Measurements from ENCODE around the gene EFCAB14.
"Not testable (repeated sequence)": the region's sequence is repeated elsewhere in the genome, so short reads cannot be mapped to it uniquely, and the experiment has no call there.

EFCAB14 gene

DNA sequence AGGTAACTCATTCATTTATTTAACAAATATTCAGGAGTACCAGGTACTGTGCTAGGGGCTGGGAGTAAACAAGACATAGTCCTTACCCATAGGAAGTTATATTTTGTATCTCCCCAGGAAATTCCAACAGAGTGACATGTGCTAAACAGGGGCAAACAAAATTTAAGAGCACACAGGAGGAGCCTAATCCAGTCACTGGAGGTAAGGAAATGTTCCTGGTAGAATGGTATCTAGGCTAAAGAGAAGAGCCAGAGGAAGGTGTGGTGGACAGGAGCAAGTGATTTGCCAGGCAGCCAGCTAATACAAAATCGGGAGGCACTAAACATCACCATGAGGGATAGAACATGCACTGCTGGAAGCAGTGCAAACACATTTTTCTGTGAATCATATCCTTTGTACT, 36.9 kb downstream of the EFCAB14 start:
- no peak for DNase-seq

DNA sequence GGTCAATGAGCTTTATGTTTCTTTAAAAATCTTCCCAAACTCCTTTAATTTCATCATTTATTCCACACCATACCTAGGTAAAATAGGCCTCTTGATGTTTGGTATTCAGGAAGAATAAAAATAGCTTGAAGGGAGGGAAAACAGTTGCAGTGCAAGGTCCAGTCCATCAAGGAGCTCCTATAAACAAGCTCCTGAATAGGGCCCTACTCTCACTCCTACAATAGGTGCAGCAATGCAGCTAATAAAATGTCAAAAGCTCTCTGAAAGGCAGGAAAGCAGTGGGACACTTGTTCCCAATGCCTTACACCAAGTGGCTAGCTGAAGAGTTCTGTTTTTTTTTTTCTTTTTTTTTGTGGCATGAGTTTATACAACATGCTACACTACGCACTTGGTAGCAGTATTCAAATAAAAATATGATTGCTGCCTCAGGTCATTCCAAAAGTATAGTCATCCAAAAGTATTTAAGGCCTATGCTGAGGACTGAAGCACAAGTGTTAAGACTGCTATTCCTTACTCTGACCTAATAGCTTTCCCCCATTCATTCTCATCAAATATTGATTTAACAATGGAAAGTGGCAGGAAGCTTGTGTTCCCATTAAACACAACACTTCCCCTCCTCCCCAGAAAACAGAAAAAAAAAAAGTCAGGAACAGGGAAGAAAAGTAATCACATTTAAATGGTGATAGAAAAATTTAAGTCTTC, 37.4 kb downstream of the EFCAB14 start:
- no peak for DNase-seq

DNA sequence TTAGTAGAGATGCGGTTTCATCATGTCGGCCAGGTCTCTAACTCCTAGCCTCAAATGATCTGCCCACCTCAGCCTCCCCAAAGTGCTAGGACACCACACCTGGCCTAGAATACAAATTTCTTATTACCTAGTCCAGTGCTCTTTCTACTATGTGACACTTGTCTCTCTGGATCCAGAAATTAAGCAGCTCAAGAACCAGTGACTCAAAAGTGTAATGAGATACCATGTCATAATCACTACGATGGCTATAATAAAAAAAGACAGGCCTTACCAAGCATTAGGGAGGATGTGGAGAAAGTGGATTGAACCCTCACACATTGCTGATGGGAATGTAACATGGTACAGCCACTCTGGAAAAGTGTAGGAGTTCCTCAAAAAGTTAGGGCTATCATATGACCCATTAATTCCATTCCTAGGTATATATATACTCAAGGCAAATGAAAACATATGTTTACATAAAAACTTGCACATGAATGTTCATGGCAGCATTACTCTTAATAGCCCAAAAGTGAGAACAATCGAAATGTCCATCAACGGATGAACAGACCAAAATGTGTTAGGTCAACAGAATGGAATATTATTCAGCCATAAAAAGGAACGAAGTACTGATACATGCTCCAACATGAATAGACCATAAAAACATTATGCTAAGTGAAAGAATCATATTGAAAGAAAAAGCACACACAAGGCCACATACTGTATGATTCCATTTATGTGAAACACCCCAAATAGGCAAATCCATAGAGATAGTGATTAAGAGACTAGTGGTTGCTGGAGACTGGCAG, 38.9 kb downstream of the EFCAB14 start:
- DNase-seq = no peak

DNA sequence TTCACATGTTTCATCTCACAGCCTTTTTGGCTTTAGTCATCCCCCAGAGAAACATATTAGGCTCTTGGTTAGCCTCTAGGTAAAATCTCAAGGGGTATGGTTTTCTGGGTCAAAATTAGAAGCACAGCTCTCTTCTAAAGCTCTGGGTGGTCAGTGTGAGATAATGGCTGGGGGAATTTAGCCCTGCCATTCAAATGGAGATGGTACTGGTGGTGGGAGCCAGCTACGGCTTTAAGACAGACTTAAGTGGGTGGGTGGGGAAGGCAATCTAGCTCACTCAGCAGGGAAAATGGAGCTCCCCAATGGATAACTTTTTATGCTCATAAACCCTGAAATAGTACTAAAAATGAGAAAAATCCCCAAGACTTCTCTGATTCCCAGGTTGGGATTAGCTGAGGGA, 41.6 kb downstream of the EFCAB14 start:
- no peak for DNase-seq

DNA sequence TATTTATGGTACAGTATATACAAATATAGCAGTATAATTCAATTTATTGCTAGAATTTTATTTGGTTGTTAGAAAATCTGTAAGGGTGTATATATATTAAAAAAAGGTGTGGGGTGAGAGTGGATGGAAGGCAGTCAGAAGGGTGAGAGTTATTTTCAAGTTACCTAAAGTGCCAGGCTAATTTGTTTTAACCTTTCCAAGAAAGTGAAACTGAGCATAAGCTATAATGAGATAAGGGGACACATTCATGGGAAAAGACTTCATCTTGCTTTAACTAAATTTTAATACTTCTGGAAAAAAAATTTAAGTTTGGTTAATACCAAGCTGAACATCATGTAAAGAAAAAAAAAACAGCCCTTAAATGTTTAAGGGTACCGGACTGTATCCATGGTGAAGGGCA, 42.4 kb downstream of the EFCAB14 start:
- no peak for DNase-seq

DNA sequence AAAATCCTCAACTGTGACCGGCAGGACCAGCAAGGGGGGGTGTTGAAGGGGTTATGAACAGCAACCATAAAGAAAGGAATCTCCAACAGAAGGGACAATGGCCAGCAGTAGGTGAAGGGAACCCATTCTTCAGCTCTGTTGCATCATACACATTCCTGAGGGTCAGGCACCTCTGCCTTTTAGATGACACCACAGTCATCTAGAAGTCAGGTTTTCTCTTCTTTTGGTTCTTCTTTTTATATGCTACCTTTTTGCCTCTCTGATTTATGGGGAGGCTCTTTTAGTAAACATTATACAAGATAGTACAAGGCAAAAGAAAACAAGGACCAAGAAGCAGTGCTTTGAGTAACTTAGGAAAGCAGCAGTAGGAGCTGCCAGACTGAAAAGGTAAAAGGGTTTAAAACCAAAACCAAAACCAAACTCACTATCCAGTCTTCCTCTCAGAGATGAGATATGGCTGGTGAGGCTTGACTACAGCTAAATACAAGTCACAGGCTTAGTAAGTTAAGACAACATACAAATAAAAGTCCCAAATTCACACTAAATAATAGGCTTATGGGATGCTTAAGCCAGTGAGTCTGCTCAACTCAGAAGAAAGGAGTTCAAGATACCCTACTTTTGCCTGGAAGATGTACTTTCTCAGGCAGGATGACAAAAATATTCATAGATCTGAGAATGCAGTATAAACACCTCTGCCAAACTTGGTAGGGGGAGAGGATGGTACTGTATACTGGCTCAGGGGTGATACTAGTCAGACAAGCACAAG, 43.2 kb downstream of the EFCAB14 start:
- DNase-seq = no peak

DNA sequence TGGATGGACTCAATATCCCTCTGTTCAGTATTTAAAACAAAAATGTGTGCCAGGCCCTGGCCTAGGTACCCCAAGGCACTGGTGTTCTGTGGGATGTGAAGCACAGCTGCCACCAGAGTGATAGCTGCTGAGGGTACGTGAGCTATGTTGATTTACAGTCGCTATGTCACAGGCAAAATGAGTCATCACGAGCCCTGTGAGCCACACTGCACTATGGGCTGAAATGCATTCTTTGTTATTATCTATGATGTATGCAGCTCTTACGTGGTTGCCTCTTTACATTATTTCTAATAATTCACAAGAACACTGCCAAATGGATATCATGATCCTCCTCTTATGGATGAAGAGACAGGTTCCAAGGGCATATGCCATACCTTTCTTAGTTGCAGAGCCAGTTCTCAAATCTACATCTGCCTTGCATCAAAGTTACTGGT, 45.1 kb downstream of the EFCAB14 start:
- peak; percentile 9 for DNase-seq

DNA sequence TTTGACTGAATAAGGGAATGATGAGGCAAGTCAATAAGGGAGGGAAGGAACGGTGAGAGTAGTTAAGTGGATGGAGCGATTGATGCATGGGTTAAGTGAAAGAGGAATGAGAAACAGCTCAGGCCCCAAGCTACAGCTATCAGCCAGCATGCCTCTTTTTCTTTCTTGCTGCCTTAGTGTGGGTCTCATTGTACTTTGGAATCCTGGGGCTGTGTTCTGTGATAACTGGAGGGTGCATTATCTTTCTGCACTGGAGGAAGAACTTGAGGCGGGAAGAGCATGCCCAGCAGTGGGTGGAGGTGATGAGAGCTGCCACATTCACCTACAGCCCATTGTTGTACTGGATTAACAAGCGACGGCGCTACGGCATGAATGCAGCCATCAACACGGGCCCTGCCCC, 46.2 kb downstream of the EFCAB14 start:
- DNase-seq = no peak

DNA sequence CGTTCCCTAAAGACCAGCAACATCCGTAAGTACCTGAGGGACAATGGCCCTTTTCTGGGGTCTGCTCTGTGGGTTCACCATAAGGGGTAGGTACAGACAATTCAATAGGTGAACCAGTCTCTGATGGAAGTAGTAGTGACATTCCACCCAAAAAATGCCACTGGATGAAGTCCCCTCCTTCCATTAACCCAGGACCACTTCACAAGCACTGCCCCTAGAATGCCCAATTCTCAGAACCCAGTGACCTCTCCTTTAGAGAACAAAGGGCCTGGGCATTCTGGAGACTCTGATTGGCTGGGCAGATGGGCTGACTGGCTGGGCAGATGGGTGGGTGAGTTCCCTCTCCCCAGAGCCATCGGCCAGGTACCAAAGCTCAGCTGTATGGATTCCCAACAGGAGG, 47.4 kb downstream of the EFCAB14 start, which contains the start of gene TEX38:
TSS of gene TEX38 (plus strand) at position 301 of the 400 bp plus-strand sequence. CDS start at position 382, 81 bp downstream.
- no peak for DNase-seq

DNA sequence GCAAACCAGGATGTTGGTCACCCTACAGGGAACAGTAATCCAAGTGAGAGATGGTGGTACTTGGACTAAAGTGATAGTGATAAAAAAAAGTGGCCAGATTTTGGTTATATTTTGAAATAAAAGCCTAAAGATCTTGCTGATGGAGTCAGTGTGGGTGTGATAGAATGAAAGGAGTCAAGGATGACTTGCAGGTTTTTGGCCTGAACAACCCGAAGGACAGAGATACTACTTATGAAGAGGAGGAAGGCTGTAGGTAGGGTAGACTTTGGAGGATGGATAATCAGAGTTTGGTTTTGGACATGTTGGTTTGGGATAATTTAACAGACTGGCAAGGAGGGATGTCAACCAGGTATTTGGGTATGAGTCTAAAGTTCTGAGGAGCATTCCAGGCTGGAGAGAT, 48.8 kb downstream of the EFCAB14 start:
- DNase-seq = no peak

DNA sequence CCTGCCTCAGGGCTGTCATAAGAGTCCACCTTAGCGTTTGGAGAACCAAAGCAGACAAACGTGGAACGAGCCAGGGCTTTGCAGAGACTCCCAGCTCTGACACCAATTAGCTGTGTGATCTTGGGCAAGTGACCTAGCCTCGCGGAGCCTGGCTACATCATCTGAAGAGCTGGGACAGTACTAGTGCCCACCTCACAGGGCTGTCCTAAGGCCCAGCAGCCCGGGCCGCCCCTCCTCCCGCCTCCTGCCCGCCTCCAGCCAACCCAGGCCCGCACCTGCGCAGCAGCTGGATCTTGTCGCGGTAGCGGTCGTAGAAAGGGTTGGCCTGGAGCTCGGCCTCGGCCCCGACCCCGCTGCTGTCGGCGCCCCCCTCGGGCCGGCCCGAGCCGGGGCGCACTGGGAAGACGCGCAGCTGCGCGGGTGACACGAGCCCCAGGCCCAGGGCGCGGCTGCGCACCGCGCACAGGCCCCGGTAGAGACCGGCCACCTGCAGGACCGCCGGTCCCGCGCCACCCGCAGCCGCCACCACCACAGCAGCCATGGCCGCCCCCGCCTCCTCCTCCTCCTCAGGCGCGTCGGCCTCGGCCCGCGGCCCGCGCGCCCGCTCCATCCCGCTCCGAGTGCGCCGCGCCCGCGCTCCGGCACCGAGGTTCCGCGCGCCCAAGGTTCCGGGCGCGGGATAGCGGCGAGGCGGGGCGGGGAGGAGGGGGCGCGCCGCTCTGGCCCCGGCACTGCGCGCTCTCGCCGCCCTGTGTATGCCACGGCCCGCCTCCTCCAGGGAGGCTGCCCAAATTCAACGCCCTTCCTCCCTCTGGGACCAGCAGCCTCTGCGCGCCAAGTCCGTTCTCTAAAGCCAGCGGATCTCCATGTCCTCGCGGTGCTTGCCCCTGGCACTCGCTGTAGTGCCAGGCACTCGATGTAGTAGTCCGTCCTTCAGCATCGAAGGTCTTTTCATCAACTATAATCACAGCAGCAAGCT, 50.8 kb downstream of the EFCAB14 start, which contains the start of gene ATPAF1:
TSS of gene ATPAF1 (minus strand) at position 583 of the 979 bp plus-strand sequence. CDS start at position 541, 42 bp downstream.
- DNase-seq = peak; percentile 70

DNA sequence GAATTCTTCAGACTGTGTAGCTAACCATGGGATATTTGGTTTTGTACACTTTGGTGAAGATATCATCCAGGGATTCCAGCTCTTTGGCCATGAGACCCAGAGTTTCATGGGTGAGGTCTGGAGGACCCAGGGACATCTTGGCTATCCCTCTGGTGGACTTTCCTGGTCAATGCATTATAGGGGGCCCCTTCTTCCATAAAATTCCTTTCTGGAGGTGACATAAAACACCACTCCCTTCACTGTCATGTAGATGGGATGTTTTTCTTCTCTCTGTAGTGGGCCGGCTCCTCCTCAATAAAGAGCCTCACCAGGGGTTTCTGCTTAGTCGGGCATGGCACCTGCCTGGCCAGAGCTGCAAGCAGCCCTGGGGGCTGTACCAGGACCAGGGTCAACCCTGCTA, 52.9 kb downstream of the EFCAB14 start:
- DNase-seq = no peak

DNA sequence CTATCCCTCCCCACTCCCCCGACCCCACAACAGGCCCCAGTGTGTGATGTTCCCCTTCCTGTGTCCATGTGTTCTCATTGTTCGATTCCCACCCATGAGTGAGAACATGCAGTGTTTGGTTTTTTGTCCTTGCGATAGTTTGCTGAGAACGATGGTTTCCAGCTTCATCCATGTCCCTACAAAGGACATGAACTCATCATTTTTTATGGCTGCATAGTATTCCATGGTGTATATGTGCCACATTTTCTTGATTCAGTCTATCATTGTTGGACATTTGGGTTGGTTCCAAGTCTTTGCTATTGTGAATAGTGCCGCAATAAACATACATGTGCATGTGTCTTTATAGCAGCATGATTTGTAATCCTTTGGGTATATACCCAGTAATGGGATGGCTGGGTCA, 56.0 kb downstream of the EFCAB14 start:
- not testable (repeated sequence) for DNase-seq

DNA sequence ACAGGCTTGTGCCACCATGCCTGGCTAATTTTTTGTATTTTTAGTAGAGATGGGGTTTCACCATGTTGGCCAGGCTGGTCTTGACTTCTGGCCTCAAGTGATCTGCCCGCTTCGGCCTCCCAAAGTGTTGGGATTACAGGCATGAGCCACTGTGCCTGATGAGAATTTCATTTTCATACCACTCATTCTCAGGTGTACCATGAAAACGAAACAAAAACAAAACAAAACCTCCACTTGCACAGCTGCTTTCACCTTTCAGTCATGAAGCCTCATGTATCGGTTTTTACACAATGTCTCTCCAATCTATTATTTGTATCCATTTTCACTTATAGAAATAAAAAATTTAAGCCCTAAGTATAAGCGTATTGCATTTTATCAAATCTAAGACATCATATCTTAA, 58.8 kb downstream of the EFCAB14 start:
- not testable (repeated sequence) for DNase-seq

DNA sequence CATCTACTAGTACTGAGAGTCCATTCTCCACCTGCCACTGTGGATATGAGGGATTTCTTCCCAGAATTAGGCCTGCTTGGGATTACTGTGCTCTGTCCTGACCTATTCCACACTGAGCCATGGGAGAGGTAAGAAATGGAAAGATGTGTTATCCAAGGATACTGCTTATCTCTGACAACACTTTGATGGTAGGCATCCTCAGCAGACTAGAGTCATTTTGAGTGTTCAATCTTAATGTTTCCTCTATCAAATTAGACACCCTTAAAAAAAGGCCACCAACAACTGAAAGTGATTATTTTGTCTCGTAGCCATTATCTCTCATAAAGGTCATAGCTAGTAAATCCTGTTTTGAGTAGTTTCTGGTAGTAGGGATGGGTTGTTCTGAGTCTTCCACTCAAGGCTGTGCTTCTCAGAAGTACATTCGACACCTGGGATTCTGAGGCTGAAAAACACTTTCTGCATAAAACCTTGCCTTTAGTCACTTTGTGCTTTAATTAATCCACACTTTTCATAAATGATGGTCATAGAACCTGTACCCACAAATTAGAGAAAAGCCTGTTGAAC, 59.5 kb downstream of the EFCAB14 start:
- DNase-seq = no peak

DNA sequence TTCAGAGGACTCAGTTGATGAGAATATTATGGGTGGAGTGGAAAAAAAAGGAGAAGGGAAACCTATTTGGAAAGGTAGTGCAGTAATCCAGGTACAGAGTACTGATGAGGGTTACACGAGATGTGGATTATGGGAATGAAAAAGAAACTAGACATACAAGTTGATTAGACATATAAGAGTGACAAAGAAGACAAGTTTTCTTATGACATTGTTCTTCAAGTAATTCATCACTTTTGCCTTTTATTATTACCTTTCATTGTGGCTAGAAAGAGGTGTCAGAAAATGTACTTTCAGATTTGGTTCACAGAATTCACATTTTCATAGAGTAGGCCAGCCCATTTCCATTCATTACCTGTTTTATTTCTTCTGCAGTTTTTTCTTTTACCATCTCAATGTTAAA, 61.1 kb downstream of the EFCAB14 start:
- no peak for DNase-seq

DNA sequence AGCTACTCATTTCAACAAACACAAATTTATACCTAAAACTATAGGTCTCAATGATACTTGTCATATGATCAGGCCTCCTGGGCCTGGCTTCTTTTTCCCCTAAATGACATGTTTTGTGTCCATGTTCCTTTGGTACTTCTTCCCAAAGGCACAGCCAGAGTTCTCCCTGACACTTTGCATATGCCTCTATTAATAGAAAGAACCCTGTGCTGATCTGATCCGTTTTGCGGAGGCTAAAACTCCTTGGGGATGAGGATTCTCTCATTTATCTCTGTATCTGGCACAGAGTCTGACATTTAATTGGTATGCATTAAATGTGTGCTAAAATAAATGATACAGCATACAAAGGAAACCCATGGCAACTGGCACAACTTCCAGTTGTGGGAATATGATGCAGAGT, 62.3 kb downstream of the EFCAB14 start:
- no peak for DNase-seq

DNA sequence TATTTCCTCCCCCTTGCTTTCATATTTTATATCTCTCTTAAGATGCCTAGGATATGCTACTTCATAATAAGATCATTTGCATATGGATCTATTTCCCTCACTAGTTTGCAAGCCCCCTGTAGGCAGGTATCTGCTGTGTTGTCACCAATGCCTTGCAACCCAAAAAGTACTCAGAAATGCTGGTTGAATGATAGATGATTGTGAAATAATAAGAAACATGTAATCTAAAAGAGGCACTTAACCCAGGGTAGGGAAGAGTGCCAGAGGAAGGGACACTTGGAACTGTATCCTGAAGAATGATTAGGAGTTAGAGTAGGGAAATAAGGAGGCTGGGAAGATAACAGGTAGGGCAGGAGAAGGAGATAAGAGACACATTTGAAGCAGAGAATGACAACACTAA, 63.1 kb downstream of the EFCAB14 start:
- DNase-seq = no peak

DNA sequence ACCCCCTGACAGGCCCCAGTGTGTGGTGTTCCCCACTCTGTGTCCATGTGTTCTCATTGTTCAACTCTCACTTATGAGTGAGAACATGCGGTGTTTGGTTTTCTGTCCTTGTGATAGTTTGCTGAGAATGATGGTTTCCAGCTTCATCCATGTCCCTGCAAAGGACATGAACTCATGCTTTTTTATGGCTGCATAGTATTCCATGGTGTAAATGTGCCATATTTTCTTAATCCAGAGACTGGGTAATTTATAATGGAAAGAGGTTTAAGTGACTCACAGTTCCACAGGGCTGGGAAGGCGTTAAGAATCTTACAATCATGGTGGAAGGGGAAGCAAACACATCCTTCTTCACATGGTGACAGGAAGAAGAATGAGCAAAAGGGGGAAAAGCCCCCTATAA, 64.2 kb downstream of the EFCAB14 start:
- DNase-seq = not testable (repeated sequence)

DNA sequence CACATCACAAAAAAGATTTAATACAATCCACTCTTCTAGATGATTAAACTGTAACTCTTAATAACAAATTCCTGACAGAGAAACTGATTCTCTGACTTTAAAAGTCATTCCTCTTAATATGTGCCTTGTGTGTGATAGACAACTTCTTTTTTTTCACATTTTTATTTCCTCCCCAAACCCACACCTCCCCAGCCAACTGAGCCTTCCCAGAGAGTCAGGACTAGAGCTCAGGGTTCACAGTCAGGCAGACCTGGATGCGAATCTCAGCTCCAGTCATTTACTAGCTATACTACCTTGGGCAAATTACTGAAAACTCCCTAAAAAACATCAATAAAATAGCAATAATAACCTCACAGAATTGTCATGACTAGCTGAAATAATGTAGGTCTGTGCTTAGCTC, 64.9 kb downstream of the EFCAB14 start:
- DNase-seq = no peak

DNA sequence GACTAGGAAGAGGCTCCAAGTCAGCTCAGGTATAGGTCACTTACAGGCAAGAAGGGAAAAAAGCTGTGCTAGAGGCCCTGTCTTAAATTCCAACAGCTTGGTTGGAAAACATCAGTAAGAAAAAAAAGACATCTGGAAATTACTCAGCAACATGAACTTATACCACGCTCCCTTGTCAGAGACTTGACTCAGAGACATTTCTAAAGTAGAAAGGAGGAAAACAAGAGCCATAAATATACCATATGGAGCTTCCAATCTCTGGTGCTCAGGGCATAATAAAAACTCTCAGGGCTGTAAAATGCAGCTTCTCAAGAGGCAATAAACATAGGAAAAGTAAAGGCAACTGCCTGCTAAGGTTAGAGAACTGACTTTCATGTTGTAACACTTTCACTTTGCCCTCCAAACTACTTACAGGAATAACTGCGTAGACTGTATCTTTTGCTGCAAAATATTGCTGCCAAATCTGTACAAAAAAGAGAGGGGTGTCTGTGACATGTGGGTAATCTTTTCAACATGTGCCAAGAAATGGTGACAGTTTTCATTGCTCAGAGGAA, 65.4 kb downstream of the EFCAB14 start:
- DNase-seq = no peak
